CD4-positive, alpha-beta T cell treated with Interleukin-6 for 4 hours (primary cell): Measurements from ENCODE around the gene ZYG11B.
"Not testable (repeated sequence)": the region's sequence is repeated elsewhere in the genome, so short reads cannot be mapped to it uniquely, and the experiment has no call there.

ENCODE experiments used
- DNase-seq: peaks from one replicate; pipeline ENCODE4 v3.0.0-alpha.2; 2020; ENCODE audit warnings: mixed read lengths

Gene ZYG11B

GRCh38 chr1:52726265-52727113, at the start of gene ZYG11B:
Gene ZYG11B, plus strand, starts transcription at chr1:52726453. Its CDS starts 201 bp downstream, at chr1:52726654.
- peak; percentile 94 for DNase-seq

DNA sequence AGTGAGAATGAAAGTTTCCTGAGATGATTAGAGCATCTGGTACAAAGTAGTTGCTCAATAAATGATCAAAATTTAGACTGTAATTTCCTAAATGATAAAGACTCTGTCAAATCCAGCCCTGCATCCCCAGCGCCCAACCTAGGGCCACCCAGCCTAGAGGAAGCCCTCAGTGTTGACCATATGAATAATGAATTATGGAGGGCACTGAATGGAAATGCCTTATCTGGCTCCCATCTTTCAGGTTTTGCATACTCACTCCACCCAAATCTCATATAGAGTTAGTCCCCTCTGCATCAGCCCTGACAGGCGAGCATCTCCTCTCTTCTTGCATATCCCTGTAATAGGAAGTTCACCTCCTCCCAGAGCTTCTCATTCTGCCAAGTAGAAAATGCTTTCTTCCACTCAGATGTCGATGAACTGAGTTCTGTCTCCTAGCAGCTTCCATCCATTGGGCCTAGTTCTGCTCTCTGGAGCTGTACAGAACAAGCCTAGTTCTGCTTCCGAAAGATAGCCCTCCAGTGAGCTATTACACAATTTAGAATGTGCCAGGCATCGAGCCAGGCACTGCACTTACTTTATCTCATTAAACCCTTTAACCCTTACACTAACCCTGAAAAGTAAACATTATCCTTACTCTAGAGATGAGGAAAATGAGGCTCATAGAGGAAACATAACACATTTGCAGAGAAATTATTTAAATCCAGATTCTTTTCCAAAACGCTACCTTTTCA, 49.0 kb upstream of the ZYG11B start:
- no peak for DNase-seq

- DNase-seq, result no peak
Measured at GRCh38 chr1:52679048-52679447, 47.2 kb upstream of the ZYG11B start.

GRCh38 chr1:52679498-52679897, 46.8 kb upstream of the ZYG11B start:
- no peak for DNase-seq

- no peak for DNase-seq
Measured at GRCh38 chr1:52680353-52680752, 45.9 kb upstream of the ZYG11B start.

GRCh38 chr1:52681136-52681535, 45.1 kb upstream of the ZYG11B start:
- DNase-seq, result no peak

DNA sequence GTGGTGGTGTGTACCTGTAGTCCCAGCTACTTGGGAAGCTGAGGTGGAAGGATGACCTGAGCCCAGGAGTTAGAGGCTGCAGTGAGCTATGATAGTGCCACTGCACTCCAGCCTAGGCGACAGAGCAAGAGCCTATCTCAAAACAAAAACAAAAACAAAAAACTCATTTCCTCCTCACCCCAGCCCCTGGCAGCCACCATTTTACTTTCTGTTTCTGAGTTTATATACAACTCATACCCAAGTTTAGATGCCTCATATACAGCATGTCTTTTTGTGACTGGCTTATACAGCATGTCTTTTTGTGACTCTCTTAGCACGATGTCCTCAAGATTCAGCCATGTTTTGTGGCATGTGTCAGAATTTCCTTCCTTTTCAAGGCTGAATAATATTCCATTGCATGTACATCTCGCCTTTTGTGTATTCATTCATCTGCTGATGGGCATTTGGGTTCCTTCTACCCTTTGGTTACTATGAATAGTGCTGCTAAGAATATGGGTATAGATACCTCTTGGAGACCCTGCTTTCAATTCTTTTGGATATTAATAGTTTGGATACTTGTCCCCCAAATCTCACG, 42.8 kb upstream of the ZYG11B start:
- no peak for DNase-seq

DNA sequence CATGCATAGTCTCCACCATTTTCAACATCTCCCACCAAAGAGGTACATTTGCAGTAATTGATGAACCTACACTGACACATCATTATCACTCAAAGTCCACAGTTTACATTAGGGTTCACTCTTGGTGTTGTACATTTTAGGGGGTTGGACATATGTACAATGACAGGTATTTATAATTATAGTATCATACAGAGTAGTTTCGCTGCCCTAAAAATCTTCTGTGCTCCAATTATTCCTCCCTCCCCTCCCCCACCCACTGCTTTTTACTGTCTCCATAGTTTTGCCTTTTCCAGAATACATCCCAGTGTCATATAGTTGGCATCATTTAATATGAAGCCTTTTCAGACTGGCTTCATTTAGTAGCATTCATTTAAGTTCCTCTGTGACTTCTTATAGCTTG, 41.7 kb upstream of the ZYG11B start:
- no peak for DNase-seq

- peak; percentile 87 for DNase-seq
Measured at GRCh38 chr1:52686261-52686751, 39.9 kb upstream of the ZYG11B start.

GRCh38 chr1:52686830-52687229, 39.4 kb upstream of the ZYG11B start:
- no peak for DNase-seq

DNA sequence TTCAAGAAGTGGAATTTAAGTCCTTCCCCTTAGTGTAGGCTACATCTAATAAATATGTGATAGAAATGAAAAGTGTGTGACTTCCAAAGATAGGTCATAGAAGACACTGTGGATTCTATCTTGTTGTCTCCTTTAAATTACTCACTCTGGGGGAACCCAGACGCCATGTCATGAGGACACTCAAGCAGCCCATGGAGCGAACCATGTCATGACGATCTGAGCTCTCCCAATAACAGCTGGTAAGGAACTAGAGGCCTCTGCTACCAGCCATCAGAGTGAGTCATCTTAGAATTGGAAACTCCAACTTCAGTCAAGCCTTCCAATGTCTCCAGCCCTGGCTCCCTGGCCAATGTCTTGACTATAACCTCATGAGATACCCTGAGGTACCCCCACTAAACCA, 34.4 kb upstream of the ZYG11B start:
- no peak for DNase-seq

- no peak for DNase-seq
Measured at GRCh38 chr1:52692697-52693096, 33.6 kb upstream of the ZYG11B start.

DNA sequence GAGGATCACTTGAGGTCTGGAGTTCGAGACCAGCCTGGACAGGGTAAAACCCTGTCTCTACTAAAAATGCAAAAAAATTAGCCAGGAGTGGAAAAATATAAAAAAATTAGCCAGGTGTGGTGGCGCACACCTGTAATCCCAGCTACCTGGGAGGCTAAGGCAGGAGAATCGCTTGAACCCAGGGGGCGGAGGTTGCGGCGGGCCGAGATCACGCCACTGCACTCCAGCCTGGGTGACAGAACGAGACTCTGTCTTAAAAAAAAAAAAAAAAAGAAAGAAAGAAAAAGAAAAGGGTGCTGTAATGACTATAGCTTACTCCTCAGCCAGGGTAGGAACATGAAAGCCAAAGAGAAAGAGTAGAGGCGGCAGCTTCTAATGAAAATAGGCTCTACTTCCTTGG, 32.9 kb upstream of the ZYG11B start:
- DNase-seq, result not testable (repeated sequence)

DNA sequence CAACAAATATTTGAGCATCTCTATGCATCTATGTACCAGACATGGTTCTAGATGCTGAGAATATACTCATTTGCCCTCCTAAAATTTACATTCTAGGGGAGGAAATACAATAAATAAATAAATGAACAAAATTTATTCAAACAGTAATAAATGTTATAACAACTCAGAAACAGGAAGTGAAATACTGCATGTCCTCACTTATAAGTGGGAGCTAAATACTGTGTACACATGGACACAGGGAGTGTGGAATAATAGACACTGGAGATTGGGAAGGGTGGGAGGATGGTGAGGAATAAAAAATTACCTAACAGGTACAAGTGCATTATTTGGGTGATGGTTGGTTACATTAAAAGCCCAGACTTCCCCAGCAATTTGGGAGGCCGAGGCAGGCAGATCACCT, 32.4 kb upstream of the ZYG11B start:
- DNase-seq, result no peak

- no peak for DNase-seq
Measured at GRCh38 chr1:52695627-52696026, 30.6 kb upstream of the ZYG11B start.

DNA sequence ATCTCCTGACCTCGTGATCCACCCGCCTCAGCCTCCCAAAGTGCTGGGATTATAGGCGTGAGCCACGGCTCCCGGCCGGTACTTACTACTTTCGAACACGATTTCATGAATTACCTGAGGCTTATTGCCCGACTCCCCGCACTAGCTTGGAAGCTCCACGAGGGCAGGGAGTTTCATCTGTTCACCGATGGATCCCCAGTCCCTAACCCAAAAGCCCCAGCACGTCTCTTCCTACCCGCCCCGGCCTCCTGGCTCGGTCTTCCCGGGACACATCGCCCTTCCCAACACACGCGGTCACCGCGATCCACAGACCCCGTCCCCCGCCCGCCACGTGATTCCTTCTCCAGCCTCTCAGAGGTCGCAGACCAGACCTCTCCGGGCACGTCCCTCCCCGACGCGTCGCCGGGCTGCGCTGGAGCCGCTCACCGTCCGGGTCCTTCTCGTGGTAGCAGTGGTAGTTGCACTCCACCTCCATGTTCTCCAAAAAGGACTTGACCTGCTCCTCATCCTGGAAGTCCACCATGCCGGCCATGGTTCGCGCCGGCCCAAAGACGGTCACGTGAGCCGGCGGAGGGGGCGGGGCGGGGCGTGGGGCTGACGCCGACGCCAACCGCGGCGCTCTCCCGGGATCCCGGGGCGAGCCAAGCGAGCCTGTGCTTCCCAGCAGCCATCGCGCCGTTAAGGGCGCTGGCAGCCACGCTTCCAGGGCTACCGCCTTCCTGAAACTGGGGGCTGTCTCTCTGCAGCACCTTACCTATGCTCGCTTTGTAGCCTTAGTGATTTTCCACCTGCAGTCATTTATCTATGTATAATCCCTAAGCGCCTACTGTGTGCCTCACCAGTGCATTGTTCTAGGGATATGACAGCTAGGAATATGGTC, 28.2 kb upstream of the ZYG11B start, which contains the start of gene COA7:
Gene COA7, minus strand, starts transcription at position 553 of the 880 bp plus-strand sequence. Its CDS starts 21 bp downstream, at position 532.
- DNase-seq, result peak; percentile 72

GRCh38 chr1:52702886-52703787, 23.1 kb upstream of the ZYG11B start:
- peak; percentile 86 for DNase-seq

- DNase-seq, result no peak
Measured at GRCh38 chr1:52706136-52706670, 20.1 kb upstream of the ZYG11B start.

GRCh38 chr1:52706941-52707926, 19.0 kb upstream of the ZYG11B start:
- no peak for DNase-seq
